H9 (cell line): ENCODE data around the gene OR4C45. TPM values are rescaled to one million over a fixed set of nuclear protein-coding genes. Genes with fewer than 3 reads are reported as not detected.

ENCODE experiments used
- DNase-seq: peaks from one replicate; pipeline ENCODE4 v3.0.0-alpha.2; 2017
- H2AFZ ChIP-seq: one replicate; pipeline ENCODE4 v1.6.1; 2013; ENCODE audit warnings: mild to moderate bottlenecking, low read length, control low read depth, moderate library complexity
- H2AK5ac ChIP-seq: 2 replicates; pipeline ENCODE4 v1.6.1; 2013; ENCODE audit warnings: low read length, control low read depth, mixed read lengths; ENCODE audit not compliant: insufficient read length
- H2BK120ac ChIP-seq: one replicate; pipeline ENCODE4 v1.6.1; 2013; ENCODE audit warnings: low read depth, mild to moderate bottlenecking, low read length, control low read depth, inconsistent platforms; ENCODE audit not compliant: poor library complexity, severe bottlenecking
- H2BK12ac ChIP-seq: 2 replicates; pipeline ENCODE4 v1.6.1; 2013; ENCODE audit warnings: low read length, control low read depth, mixed read lengths, low read depth; ENCODE audit not compliant: insufficient read length
- H2BK15ac ChIP-seq: 2 replicates; pipeline ENCODE4 v1.6.1; 2013; ENCODE audit warnings: low read depth, low read length, control low read depth
- H2BK20ac ChIP-seq: one replicate; pipeline ENCODE4 v1.6.1; 2013; ENCODE audit warnings: low read depth, mild to moderate bottlenecking, low read length, control low read depth, inconsistent platforms; ENCODE audit not compliant: poor library complexity, severe bottlenecking
- H2BK5ac ChIP-seq: 2 replicates; pipeline ENCODE4 v1.6.1; 2013; ENCODE audit warnings: low read length, control low read depth, mixed read lengths; ENCODE audit not compliant: insufficient read length
- H3K14ac ChIP-seq: 2 replicates; pipeline ENCODE4 v1.6.1; 2013; ENCODE audit warnings: low read length, control low read depth; ENCODE audit not compliant: insufficient read depth
- H3K18ac ChIP-seq: 2 replicates; pipeline ENCODE4 v1.6.1; 2013; ENCODE audit warnings: low read depth, mild to moderate bottlenecking, mixed read lengths, low read length, control low read depth; ENCODE audit not compliant: insufficient read length
- H3K23ac ChIP-seq: 2 replicates; pipeline ENCODE4 v1.6.1; 2013; ENCODE audit warnings: low read length, control low read depth, mixed read lengths, low read depth; ENCODE audit not compliant: insufficient read length
- H3K23me2 ChIP-seq: 2 replicates; pipeline ENCODE4 v1.6.1; 2013; ENCODE audit warnings: low read depth, mild to moderate bottlenecking, mixed read lengths, low read length, control low read depth; ENCODE audit not compliant: insufficient read length, poor library complexity, severe bottlenecking
- H3K27ac ChIP-seq: 2 replicates; pipeline ENCODE4 v1.5.1; 2013; ENCODE audit warnings: low read length, control low read depth, mixed read lengths, low read depth; ENCODE audit not compliant: insufficient read length
- H3K27me3 ChIP-seq: 2 replicates; pipeline ENCODE4 v1.6.1; 2013; ENCODE audit warnings: low read length, control low read depth, inconsistent platforms; ENCODE audit not compliant: insufficient read depth
- H3K4ac ChIP-seq: 2 replicates; pipeline ENCODE4 v1.6.1; 2013; ENCODE audit warnings: low read depth, mild to moderate bottlenecking, control low read depth, inconsistent platforms, low read length, moderate library complexity
- H3K4me1 ChIP-seq: 2 replicates; pipeline ENCODE4 v1.6.1; 2013; ENCODE audit warnings: low read length, control low read depth, inconsistent platforms; ENCODE audit not compliant: insufficient read depth
- H3K4me2 ChIP-seq: 2 replicates; pipeline ENCODE4 v1.6.1; 2013; ENCODE audit warnings: low read length, control low read depth, mixed read lengths; ENCODE audit not compliant: insufficient read length, insufficient read depth
- H3K56ac ChIP-seq: 2 replicates; pipeline ENCODE4 v1.6.1; 2013; ENCODE audit warnings: low read depth, mild to moderate bottlenecking, mixed read lengths, low read length, control low read depth; ENCODE audit not compliant: insufficient read length
- H3K79me1 ChIP-seq: 2 replicates; pipeline ENCODE4 v1.6.1; 2013; ENCODE audit warnings: low read depth, mild to moderate bottlenecking, moderate library complexity, low read length, control low read depth, inconsistent platforms; ENCODE audit not compliant: insufficient read depth, poor library complexity, severe bottlenecking
- H3K79me2 ChIP-seq: 2 replicates; pipeline ENCODE4 v1.6.1; 2013; ENCODE audit warnings: low read length, control low read depth, inconsistent platforms; ENCODE audit not compliant: insufficient read depth
- H3K9ac ChIP-seq: 2 replicates; pipeline ENCODE4 v1.6.1; 2013; ENCODE audit warnings: low read length, control low read depth, mixed read lengths; ENCODE audit not compliant: insufficient read length; ENCODE audit errors: extremely low read depth
- H3K9me3 ChIP-seq: one replicate; pipeline ENCODE4 v1.6.1; 2013; ENCODE audit warnings: low read depth, low read length, inconsistent platforms; ENCODE audit not compliant: control insufficient read depth
- H3T11ph ChIP-seq: one replicate; pipeline ENCODE4 v1.6.1; 2013; ENCODE audit warnings: mild to moderate bottlenecking, low read length, control low read depth, inconsistent platforms
- H4K20me1 ChIP-seq: one replicate; pipeline ENCODE4 v1.6.1; 2013; ENCODE audit not compliant: control insufficient read depth, insufficient read length, insufficient read depth
- H4K5ac ChIP-seq: 2 replicates; pipeline ENCODE4 v1.6.1; 2013; ENCODE audit warnings: low read depth, mild to moderate bottlenecking, mixed read lengths, low read length, control low read depth; ENCODE audit not compliant: insufficient read length
- H4K8ac ChIP-seq: replicated peaks from 2 replicates; pipeline ENCODE4 v1.6.1; 2013; ENCODE audit warnings: low read length, control low read depth, mixed read lengths, low read depth; ENCODE audit not compliant: insufficient read length
- H4K91ac ChIP-seq: 2 replicates; pipeline ENCODE4 v1.6.1; 2013; ENCODE audit warnings: low read depth, mild to moderate bottlenecking, moderate library complexity, mixed read lengths, low read length, control low read depth; ENCODE audit not compliant: insufficient read length
- H3K27ac Mint-ChIP-seq, 3 experiments: 2 replicates in 2 of 3; 3 replicates in 1 of 3; pipeline ENCODE4 v1.8.0; 2020 to 2021; ENCODE audit warnings: mixed read lengths in 3 of 3, mild to moderate bottlenecking in 1 of 3, moderate library complexity in 1 of 3
- H3K27me3 Mint-ChIP-seq: 2 replicates; pipeline ENCODE4 v1.8.0; 2021; ENCODE audit warnings: low read depth, mild to moderate bottlenecking, moderate library complexity, mixed read lengths
- H3K36me3 Mint-ChIP-seq, 3 experiments: 2 replicates in 2 of 3; 3 replicates in 1 of 3; pipeline ENCODE4 v1.8.0; 2020 to 2021; ENCODE audit warnings: low read depth in 3 of 3, mixed read lengths in 3 of 3; ENCODE audit not compliant: insufficient read depth in 1 of 3
- H3K4me1 Mint-ChIP-seq, 2 experiments: 2 replicates each; pipeline ENCODE4 v1.8.0; 2020; ENCODE audit warnings: mixed read lengths in 2 of 2
- H3K4me3 Mint-ChIP-seq, 2 experiments: 2 replicates in 1 of 2; 3 replicates in 1 of 2; pipeline ENCODE4 v1.8.0; 2020 to 2021; ENCODE audit warnings: mild to moderate bottlenecking in 2 of 2, mixed read lengths in 2 of 2, moderate library complexity in 1 of 2
- H3K9me3 Mint-ChIP-seq, 2 experiments: 2 replicates in 1 of 2; 3 replicates in 1 of 2; pipeline ENCODE4 v1.8.0; 2020; ENCODE audit warnings: mild to moderate bottlenecking in 2 of 2, mixed read lengths in 2 of 2, moderate library complexity in 1 of 2
- CTCF ChIP-seq: fragments of 200-600 bp; sonication (generic); conservative IDR thresholded peaks from 3 replicates; pipeline ENCODE4 v1.8.0; 2021; ENCODE audit warnings: antibody characterized with exemption, mild to moderate bottlenecking
- WGBS: extraction: QIAGEN DNeasy Blood & Tissue Kit; methylation state at CpG from one replicate; pipeline ENCODE4 v1.1.7; 2013; ENCODE audit warnings: missing lambda C conversion rate, low lambda C conversion rate, mixed read lengths; ENCODE audit not compliant: insufficient read length; ENCODE audit errors: extremely low coverage; 5-methylcytosine and 5-hydroxymethylcytosine counted together
- total RNA-seq: library from RNA; stranded (reverse); gene quantifications from 2 replicates; pipeline ENCODE4 v1.2.1, GENCODE V29; 2021

Gene OR4C45
- total RNA-seq, 1 experiment from 2014 or later: not detected

GRCh38 chr11:50072226-50073112 is 39.8 kb downstream of the OR4C45 start:
- Histone ChIP-seq H4K8ac (no peak overlapping the region), H3K14ac (no peak overlapping the region), H3K23me2 (no peaks in the 10 kb centered on the region), H3K18ac (no peak overlapping the region), H3K79me1 (no peaks in the 10 kb centered on the region), H2BK5ac (no peak overlapping the region), H3K27me3 (no peaks in the 10 kb centered on the region), H4K91ac (no peak overlapping the region), H3K4me2 (no peak overlapping the region), H3K9me3 (peaks cover 97% of the 10 kb centered on the region), H3T11ph (no peak overlapping the region), H3K27ac (no peak overlapping the region), H3K23ac (no peak overlapping the region), H2BK12ac (no peak overlapping the region), H2AK5ac (no peak overlapping the region), H4K20me1 (no peaks in the 10 kb centered on the region), H2AFZ (no peak overlapping the region), H4K5ac (no peak overlapping the region), H2BK120ac (no peak overlapping the region), H2BK15ac (no peak overlapping the region), H3K4ac (no peak overlapping the region), H3K79me2 (no peaks in the 10 kb centered on the region), H3K56ac (no peak overlapping the region), H3K4me1 (no peaks in the 10 kb centered on the region), H2BK20ac (no peak overlapping the region), H3K9ac (no peak overlapping the region)
- DNase-seq: no peak
- Mint-ChIP-seq H3K27ac (no peak overlapping the region), H3K27me3 (peaks cover 19% of the 10 kb centered on the region), H3K36me3 (peaks cover 55 to 71% (median 61%) of the 10 kb centered on the region in 3 experiments), H3K4me3 (no peak overlapping the region), H3K4me1 (no peaks in the 10 kb centered on the region), H3K9me3 (peaks cover 95 to 96% of the 10 kb centered on the region in 2 experiments)
- no CpG with 5 or more reads among the region's 12 CpGs for WGBS
- no peak for TF ChIP-seq CTCF
